Neural cell (in vitro differentiated cells): Measurements from ENCODE around the gene DYNLT5. TPM values are rescaled to one million over a fixed set of nuclear protein-coding genes. Genes with fewer than 3 reads are reported as not detected.

Experiments
- H2AFZ ChIP-seq: fragments of 200-600, 300-800 bp; sonication (generic), shearing (Covaris generic); 2 replicates; pipeline ENCODE4 v1.6.0; 2014; ENCODE audit warnings: low read depth, mild to moderate bottlenecking, antibody characterized with exemption, low read length, moderate library complexity
- H3F3A ChIP-seq: fragments of 200-600 bp; shearing (Covaris generic); 2 replicates; pipeline ENCODE4 v1.6.1; 2016; ENCODE audit warnings: mild to moderate bottlenecking, moderate library complexity, mixed read lengths, antibody characterized with exemption, low read length; ENCODE audit not compliant: insufficient read depth, poor library complexity, severe bottlenecking
- H3K27ac ChIP-seq: fragments of 200-600, 300-800 bp; sonication (generic), shearing (Covaris generic); 2 replicates; pipeline ENCODE4 v1.5.1; 2014; ENCODE audit warnings: mild to moderate bottlenecking, low read length, moderate library complexity
- H3K27me3 ChIP-seq: fragments of 300-800, 200-600 bp; sonication (generic), shearing (Covaris generic); 2 replicates; pipeline ENCODE4 v1.6.0; 2014; ENCODE audit warnings: mild to moderate bottlenecking, low read depth, low read length, moderate library complexity; ENCODE audit not compliant: insufficient read depth
- H3K36me3 ChIP-seq: fragments of 300-800, 200-600 bp; sonication (generic), shearing (Covaris generic); 2 replicates; pipeline ENCODE4 v1.5.1; 2014; ENCODE audit warnings: mild to moderate bottlenecking, antibody characterized with exemption, low read length, moderate library complexity; ENCODE audit not compliant: insufficient read depth
- H3K4me2 ChIP-seq: fragments of 300-800, 200-600 bp; sonication (generic), shearing (Covaris generic); 2 replicates; pipeline ENCODE4 v1.6.0; 2014; ENCODE audit warnings: mild to moderate bottlenecking, low read length
- H3K4me3 ChIP-seq: fragments of 300-800, 200-600 bp; sonication (generic), shearing (Covaris generic); 2 replicates; pipeline ENCODE4 v1.5.1; 2014; ENCODE audit warnings: mild to moderate bottlenecking, low read length, moderate library complexity
- H3K79me2 ChIP-seq: fragments of 200-600 bp; shearing (Covaris generic); replicated peaks from 2 replicates; pipeline ENCODE4 v1.6.0; 2014; ENCODE audit warnings: mild to moderate bottlenecking, low read length, moderate library complexity; ENCODE audit not compliant: insufficient read depth
- H3K9ac ChIP-seq: fragments of 300-800, 200-600 bp; sonication (generic), shearing (Covaris generic); 2 replicates; pipeline ENCODE4 v1.6.1; 2016; ENCODE audit warnings: mild to moderate bottlenecking, low read length, mixed read lengths
- H3K9me2 ChIP-seq: fragments of 200-600 bp; shearing (Covaris generic); 2 replicates; pipeline ENCODE4 v1.6.1; 2016; ENCODE audit warnings: mild to moderate bottlenecking, low read length, mixed read lengths; ENCODE audit not compliant: insufficient read depth
- H3K9me3 ChIP-seq: fragments of 200-600, 300-800 bp; sonication (generic), shearing (Covaris generic); 2 replicates; pipeline ENCODE4 v1.6.1; 2016; ENCODE audit warnings: mild to moderate bottlenecking, mixed run types, low read length, moderate library complexity, mixed read lengths
- H4K20me1 ChIP-seq: fragments of 200-600 bp; shearing (Covaris generic); 2 replicates; pipeline ENCODE4 v1.6.1; 2016; ENCODE audit warnings: mild to moderate bottlenecking, mixed run types; ENCODE audit not compliant: insufficient read depth
- CTCF ChIP-seq: fragments of 450-650 bp; IDR thresholded peaks from 2 replicates; pipeline ENCODE4 v1.5.1; 2014; ENCODE audit warnings: antibody characterized with exemption, mild to moderate bottlenecking, moderate library complexity; ENCODE audit not compliant: poor library complexity, severe bottlenecking
- EP300 ChIP-seq: fragments of 450-650 bp; conservative IDR thresholded peaks from 2 replicates; pipeline ENCODE4 v1.6.1; 2014; ENCODE audit warnings: antibody characterized with exemption, mild to moderate bottlenecking, moderate library complexity; ENCODE audit not compliant: poor library complexity, severe bottlenecking
- EZH2 ChIP-seq: fragments of 200-600, 300-800 bp; shearing (Covaris generic), sonication (generic); IDR thresholded peaks from 2 replicates; pipeline ENCODE4 v1.6.1; 2014; ENCODE audit warnings: antibody characterized with exemption, low read length, borderline replicate concordance, mild to moderate bottlenecking; ENCODE audit not compliant: insufficient read depth, poor library complexity, severe bottlenecking
- MXI1 ChIP-seq: fragments of 450-650 bp; conservative IDR thresholded peaks from 2 replicates; pipeline ENCODE4 v1.6.1; 2014; ENCODE audit warnings: antibody characterized with exemption, mild to moderate bottlenecking; ENCODE audit not compliant: poor library complexity, severe bottlenecking
- POLR2AphosphoS5 ChIP-seq: IDR thresholded peaks from 2 replicates; pipeline ENCODE4 v1.6.1; 2012
- RAD21 ChIP-seq: fragments of 450-650 bp; conservative IDR thresholded peaks from 2 replicates; pipeline ENCODE4 v1.6.1; 2014; ENCODE audit warnings: antibody characterized with exemption, mild to moderate bottlenecking, moderate library complexity
- SMC3 ChIP-seq: fragments of 450-650 bp; conservative IDR thresholded peaks from 2 replicates; pipeline ENCODE4 v1.6.1; 2014; ENCODE audit warnings: antibody characterized with exemption, mild to moderate bottlenecking, moderate library complexity; ENCODE audit not compliant: poor library complexity
- TAF1 ChIP-seq: IDR thresholded peaks from 2 replicates; pipeline ENCODE4 v1.6.1; 2012; ENCODE audit warnings: low read depth
- polyA plus RNA-seq: library from polyadenylated mRNA; depleted of rRNA; stranded (reverse); fragments of >200 nt; gene quantifications from 2 replicates; pipeline ENCODE4 v1.2.3, GENCODE V29; 2014

DYNLT5 gene
- polyA plus RNA-seq, 1 donor from 2014 or later = not detected

GRCh38 chr1:66767626-66768025, 15.4 kb downstream of the DYNLT5 start:
- Histone ChIP-seq H3K36me3 (no peaks in the 10 kb centered on the region), H3K9me3 (peaks cover 4% of the 10 kb centered on the region), H3K9ac (no peak overlapping the region), H3K27me3 (no peaks in the 10 kb centered on the region), H3K27ac (no peak overlapping the region), H3F3A (no peaks in the 10 kb centered on the region), H3K4me2 (no peak overlapping the region), H4K20me1 (no peaks in the 10 kb centered on the region), H2AFZ (no peak overlapping the region), H3K79me2 (no peaks in the 10 kb centered on the region), H3K4me3 (no peak overlapping the region), H3K9me2 (no peaks in the 10 kb centered on the region)
- TF ChIP-seq EP300 (no peak), CTCF (no peak), POLR2AphosphoS5 (no peak), RAD21 (no peak), SMC3 (no peak), MXI1 (no peak), TAF1 (no peak), EZH2 (no peak)

- H3K36me3 ChIP-seq = no peaks in the 10 kb centered on the region
- H3K79me2 ChIP-seq = no peaks in the 10 kb centered on the region
- no peak overlapping the region for H2AFZ ChIP-seq
- no peak overlapping the region for H3K27ac ChIP-seq
- no peaks in the 10 kb centered on the region for H3F3A ChIP-seq
- H4K20me1 ChIP-seq = no peaks in the 10 kb centered on the region
- H3K9me2 ChIP-seq = no peaks in the 10 kb centered on the region
- no peaks in the 10 kb centered on the region for H3K27me3 ChIP-seq
- no peaks in the 10 kb centered on the region for H3K9me3 ChIP-seq
- no peak overlapping the region for H3K9ac ChIP-seq
- H3K4me3 ChIP-seq = no peak overlapping the region
- no peak for TF ChIP-seq RAD21
- TF ChIP-seq TAF1 = no peak
- TF ChIP-seq CTCF = no peak
- TF ChIP-seq SMC3 = no peak
- no peak for TF ChIP-seq MXI1
- no peak for TF ChIP-seq EP300
- no peak overlapping the region for H3K4me2 ChIP-seq
Measured at GRCh38 chr1:66768965-66769364, 16.7 kb downstream of the DYNLT5 start.

- Histone ChIP-seq H2AFZ (no peak overlapping the region), H3K4me2 (no peak overlapping the region), H3K4me3 (no peak overlapping the region), H3F3A (no peaks in the 10 kb centered on the region), H3K9ac (no peak overlapping the region), H3K27me3 (no peaks in the 10 kb centered on the region), H3K9me3 (no peaks in the 10 kb centered on the region), H3K36me3 (no peaks in the 10 kb centered on the region), H3K27ac (no peak overlapping the region), H3K79me2 (no peaks in the 10 kb centered on the region), H4K20me1 (no peaks in the 10 kb centered on the region), H3K9me2 (no peaks in the 10 kb centered on the region)
- TF ChIP-seq CTCF = no peak
Measured at GRCh38 chr1:66769512-66770229, 17.4 kb downstream of the DYNLT5 start.
